NCI-H187 treated with DMSO at 0.1 percent for 48 hours (cell line): ENCODE measurements around the gene UBXN2A.
A peak's percentile ranks its signal among the peaks of the same experiment; 100 is the strongest.

ENCODE experiments used
- DNase-seq: peaks from one replicate; lab custom pipeline; 2025; lab: John Stamatoyannopoulos, UW

The UBXN2A gene

DNA sequence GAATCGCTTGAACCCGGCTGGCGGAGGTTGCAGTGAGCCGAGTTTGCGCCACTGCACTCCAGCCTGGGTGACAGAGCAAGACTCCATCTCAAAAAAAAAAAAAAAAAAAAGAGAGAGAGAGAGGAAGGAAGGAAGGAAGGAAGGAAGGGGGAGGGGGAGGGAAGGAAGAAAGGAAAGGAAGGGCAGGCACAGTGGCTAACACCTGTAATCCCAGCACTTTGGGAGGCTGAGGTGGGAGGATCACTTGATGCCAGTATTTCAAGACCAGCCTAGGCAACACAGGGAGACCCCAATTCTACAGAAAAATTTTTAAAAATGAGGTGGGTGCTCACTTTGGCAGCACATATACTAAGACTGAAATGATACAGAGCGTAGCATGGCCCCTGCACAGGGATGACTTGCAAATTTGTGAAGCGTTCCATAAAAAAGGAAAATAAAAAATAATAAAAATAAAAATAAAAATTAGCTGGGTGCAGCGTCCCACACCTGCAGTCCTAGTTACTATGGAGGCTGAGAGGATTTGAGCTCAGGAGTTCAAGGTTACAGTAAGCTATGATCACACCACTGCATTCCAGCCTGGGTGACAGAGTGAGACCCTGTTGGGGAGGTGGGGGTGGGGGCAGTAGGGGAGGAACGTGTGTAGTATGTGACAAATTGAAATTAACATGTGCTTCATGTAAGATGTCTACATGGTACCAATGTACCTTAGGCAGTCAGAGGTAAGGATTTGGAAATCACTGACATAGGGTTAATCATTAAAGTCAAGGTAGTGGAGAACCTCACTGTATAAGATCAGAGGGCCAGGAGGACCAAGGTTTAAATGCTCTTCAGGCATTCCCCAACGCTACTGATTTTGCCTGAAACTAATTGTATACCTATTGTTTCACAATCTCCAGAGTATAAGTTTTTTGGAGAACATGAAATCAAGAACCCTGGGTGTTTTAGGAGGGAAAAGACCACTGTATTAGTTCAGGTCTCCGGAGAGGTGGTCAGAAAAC, 105.5 kb downstream of the UBXN2A start:
- no peak for DNase-seq

DNA sequence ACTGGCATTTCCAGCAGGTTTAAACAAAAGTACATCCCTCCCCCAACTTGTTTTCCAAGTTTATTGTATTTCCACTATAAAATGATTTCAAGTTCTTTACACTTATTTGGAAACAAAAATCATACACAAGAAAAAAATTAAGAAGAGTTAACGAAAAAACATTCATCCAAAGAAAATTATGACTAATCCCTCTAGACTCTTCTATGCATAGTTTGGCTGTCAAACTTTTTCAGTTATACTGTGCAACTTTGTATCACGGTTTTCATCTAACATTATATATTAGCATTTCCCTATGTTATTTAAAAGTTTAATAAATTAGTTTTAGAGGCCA, 106.3 kb downstream of the UBXN2A start:
- DNase-seq: no peak

DNA sequence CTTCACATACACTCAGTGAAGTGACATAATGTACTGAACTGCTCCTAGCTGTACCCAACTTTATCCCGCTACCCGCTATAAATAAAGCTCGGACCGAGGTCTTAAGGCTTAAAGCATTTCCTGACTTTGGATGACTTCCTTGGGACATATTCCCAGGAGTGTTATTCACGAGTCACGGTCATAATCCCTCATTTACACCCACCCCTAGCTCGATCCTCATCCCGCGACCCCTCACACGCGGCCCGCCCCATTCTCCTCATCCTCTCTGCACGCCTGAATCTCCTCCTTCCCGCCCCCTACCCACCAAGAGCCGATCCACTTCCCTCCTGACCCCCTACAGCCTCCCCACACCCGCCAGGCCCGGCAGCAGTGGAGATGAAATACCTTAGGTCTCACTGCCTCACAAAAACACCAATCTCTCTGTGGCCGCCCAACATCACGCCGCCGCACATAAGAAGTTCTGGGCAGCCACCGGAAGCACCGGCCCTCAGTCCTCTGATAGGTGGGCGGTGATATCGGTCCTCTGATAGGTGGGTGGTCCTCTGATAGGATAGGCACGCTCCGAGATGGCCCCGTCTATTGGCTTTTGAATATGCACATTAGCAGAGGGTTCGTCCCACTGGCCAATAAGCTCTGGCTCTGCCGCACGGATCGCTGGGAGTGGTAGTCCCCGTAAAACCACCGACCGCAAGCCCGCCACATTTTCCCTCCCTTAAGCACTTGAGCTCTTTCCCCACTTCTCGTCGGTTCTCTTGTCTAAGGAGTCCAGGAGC, 106.9 kb downstream of the UBXN2A start, which contains the start of gene WDCP:
WDCP (minus strand) TSS at position 462 of the 773 bp plus-strand sequence. CDS start 7,897 bp downstream, outside the sequence.
- DNase-seq: peak; percentile 98

DNA sequence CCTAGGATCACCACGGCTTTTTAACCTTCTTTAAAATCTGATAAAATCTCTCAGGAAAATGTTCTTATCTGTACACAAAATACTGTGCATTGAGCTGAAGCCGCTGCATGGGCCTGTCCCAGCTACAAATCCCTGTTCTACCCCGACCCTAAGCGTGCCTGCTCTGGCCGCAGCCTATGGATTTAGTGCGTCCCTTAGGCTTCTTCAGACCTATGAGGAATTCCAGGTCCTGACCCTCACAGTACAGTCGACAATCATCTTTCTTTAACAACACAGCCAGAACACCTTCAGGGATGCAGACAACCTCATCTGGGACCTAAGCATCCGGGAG, 107.4 kb downstream of the UBXN2A start:
- no peak for DNase-seq

DNA sequence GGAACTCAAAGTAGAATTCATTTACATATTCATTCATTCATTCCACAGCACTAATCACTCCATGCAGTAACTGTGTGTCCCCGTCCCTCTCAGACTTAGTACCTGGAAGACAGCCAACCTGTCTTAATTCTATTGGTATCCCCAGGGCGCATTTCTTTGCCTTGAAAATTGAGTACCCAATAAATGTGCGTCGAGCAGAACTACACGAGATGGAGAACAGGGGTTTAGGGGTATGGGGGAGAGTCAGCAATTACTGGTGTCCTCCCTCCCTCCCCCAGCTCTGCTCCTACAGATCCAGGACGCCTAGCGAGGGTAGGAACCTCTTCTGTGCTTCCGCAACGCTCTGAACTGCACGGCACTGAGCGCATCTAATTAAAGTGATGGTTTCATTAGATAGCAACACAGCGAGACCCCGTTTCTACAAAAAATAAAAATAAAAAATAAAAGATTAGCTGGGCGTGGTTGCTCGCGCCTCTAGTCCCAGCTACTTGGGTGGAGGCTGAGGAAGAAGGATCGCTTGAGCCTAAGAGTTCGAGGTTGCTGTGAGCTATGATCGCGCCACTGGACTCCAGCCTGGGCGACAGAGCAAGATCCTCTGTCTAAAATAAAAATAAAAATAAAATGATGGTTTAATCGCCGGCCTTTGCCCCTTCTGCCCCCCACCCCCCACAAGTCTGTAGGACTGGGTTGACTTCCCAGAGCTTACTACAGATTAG, 108.7 kb downstream of the UBXN2A start:
- no peak for DNase-seq

DNA sequence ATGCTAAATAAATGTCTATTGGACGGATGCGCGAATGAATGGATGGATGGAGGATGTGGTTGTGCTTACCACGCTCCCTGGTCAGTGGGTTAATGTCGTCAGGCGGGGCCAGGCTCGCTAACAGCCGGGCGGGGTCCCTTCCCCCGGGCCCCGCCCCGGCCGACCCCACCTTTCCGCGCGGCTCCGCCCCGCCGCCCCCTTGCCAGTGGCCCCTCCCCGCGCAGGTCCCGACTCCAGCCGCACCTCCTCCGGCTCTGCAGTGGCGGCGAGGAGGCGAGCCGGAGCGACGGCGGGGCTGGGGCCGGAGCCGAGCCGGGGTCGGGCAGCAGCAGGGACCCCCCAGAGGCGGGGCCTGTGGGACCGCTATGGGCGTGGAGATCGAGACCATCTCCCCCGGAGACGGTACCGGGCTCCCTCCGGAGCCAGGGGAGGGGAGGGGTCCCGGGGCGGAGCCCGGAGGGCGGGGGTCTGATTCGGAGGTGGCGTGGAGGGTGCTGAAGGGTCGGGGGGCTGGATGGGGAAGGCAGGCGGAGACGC, 109.3 kb downstream of the UBXN2A start, which contains the start of gene FKBP1B:
FKBP1B (plus strand) TSS at position 257 of the 537 bp plus-strand sequence; CDS start at position 366, 109 bp downstream.
- no peak for DNase-seq

DNA sequence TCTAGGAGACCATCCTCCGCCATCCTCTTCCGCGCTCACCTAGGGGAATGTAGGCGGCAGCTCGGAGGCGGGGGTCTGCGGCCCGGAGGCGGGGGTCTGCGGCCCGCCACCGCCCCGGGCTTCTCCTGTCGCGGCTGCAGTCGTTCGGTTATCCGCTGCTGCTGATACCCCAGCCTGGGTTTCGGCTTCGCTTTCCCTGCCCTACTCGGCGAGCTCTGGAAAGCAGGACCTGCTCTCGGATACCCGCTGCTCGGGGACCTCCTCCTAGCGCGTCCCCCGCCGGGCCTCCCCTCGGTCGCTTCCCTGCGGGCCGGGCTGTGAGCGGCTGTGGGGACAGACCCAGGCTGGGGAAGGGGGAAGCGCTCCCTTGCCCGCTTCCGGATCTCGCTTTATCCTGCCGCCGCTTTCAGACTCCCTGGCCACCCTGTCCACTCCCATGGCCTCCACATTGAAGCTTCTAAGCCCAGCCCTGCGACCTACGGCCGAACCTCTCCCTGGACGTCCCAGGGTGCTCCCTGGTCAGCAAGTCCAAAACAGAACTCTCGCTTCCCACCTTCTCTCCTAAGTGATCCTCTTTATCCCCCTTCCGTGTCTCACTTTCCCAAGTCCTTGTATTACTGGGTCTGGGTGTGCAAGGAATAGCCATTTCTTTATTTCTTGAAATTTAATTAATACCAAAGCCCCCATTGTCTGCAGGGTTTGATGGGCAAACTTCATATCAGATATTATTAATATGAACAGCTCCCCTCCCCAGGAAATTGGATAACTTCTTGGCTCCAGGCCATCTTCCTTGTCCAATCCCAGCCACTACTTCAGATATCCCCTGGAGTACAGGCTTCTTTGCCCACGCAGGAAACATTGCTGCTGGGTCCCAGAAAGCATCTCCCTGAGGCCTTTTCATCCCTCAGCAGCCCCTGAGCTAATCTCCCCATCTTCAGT, 110.0 kb downstream of the UBXN2A start:
- DNase-seq: no peak

DNA sequence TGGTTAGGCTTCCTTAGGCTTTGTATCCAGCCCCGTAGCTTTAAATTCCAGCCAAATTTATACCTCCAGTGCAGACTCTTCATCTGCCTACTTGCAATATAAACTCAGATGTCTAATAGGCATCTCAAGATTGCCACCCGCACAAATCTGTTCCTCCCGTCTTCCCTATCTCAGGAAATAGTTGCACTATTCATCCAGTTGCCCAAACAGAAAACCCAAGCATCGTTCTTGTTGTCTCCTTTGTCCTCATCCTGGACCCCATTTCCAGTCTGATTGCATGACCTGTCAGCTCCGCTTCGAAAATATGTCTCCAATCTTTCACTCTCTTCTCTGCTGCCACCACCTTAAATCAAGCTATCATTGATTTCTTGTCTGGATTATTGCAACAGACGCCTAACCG, 111.6 kb downstream of the UBXN2A start:
- DNase-seq: no peak

DNA sequence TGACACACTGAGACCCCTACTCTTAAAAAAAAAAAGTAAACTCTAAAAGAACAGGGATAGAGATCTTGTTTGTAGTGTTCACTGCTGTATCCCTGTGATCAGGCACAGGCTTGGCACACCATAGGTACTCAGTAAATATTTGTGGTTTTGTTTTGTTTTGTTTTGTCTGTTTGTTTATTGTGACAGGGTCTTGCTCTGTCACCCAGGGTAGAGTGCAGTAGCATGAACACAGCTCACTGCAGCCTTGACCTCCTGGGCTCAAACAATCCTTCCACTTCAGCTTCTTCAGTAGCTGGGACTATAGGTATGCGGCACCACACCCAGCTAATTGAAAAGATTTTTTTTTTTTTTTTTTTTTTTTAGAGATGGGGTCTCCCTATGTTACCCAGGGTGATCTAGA, 112.7 kb downstream of the UBXN2A start:
- no peak for DNase-seq
